Fibroblast of skin of back (primary cell): ENCODE results near the gene TMEM242.

Source experiments
- DNase-seq: peaks from one replicate; pipeline ENCODE4 v3.0.0-alpha.2; 2013

Gene TMEM242

DNA sequence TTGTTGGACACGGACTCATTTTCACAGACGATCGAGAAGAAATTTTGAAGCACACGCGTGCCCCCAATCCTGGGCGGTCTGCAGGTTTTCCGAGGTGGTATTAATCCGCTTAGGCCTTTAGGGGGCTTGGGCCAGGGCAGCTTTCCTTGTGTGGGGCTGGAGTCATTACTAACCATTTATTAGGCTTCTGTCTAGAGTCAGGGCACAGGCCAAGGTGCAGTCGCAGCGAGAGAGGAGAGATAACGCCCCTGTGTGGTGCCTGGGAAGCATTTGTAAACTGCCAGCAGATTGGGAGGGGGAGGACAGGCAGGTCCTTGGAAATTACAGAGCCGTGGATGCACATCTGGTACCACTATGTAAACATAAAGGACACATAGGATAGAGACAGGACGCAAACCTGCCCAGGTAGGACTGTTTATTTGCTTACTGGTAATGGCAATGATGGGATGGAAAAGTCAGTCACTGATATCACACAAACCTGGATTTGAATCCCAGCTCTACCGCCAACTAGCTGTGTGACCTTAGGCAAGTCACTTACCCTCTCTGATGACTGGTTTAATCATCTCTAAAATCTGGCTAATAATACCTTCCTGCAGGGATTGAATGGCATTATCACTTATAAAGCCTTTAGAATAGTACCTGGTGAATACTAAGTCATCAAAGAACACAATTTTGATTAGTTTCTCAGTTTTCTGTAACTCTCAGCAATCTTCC lies 76.4 kb downstream of the TMEM242 start:
- no peak for DNase-seq

DNA sequence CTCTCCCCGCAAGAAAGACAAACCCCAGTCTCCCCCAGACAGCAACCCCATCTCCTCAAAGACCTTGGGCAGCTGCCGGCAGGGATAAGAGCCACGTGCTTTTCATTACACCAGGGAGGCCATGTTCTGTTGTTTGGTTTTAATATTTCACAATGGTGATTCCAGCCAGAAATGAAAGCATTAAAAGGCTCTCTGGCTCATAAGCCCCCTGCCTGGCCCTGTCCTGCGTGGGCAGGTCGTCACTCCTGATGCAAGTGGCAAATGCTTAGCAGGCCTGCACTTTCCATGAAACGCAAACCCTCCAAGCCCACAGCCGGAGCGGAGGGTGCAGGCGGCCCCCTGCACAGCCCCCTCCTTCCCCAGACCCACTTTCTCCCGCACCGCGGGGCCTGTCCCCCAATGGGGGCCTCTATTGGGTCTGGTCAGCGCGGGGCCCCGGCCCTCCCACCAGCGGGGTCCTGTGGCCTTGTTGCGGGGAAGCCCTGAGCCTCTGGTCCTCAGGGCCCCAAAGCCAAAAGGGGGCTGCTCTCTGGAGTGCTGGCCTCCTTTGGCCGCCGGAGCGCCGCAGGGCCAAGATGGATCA lies 77.2 kb downstream of the TMEM242 start:
- no peak for DNase-seq

DNA sequence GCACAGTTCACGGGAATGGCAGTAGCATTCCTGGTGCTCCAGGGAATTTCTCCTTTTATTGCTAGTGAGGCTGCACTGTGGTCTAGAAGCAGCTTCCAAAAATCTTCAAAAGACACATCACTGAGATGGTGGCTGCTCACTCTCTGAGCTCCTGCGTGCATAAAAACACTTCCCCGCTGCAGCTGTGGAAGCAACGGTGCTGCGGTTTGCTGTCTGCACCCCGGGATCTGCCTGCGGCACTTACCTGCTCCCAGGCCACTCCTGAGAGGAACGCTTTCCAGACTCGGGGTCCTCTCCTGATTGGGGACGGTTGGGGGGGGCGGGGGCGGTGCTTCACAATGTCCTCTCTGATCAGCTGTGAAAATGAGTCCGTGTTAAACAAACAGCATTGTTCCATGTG lies 77.9 kb downstream of the TMEM242 start:
- no peak for DNase-seq

DNA sequence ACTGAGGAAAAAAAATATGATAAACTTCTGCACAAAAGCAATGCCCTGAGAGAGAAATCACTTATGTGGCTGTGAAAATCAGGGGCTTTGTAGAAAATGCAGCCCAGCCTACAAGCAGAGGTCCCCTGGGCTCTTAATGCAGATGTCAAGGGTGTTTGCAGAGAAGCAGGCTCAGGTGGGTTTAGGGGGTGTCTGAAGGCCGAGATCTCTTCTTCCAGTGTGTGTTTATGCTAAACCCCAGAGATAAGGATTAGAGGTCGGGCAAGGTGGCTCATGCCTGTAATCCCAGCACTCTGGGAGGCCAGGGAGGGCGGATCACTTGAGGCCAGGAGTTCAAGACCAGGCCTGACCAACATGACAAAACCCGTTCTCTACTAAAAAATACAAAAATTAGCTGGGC lies 78.5 kb downstream of the TMEM242 start:
- no peak for DNase-seq

DNA sequence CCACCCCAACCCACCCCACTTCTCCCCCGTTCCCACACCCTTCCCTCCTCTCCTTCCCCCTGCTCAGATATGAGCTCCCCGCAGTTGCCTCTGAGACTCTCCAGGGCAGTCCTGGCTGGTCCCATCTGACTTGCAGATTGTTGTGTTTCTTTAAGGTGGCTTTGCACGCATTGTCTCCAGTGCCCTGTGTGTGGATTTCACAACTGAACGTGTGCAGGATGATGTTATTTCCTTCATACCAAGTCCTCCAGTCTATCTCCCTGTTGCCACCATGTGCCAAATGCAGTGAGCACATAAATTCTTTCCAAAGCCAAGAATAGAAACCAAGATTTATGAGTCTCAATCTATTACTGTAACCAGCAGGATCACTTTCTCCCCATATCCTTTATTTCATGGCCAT lies 79.1 kb downstream of the TMEM242 start:
- peak; percentile 82 for DNase-seq

DNA sequence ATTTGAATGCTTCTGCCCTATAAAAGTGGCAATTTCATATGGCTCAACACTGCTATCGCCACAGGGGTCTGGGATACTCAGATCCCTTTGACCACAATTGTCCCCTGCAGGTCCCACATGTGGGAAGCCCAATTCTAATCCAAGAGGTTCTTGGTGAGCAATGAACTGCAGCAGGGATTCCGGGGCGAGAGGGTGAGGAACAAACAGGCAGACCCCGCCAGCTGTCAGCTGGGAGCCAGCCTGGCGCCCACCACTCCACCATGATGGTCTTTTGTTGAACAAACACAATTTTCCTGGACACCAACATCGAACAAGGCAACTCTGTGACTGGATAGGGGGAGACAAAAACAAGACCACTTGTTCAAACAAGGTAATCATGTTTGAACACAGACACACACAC lies 80.5 kb downstream of the TMEM242 start:
- no peak for DNase-seq

DNA sequence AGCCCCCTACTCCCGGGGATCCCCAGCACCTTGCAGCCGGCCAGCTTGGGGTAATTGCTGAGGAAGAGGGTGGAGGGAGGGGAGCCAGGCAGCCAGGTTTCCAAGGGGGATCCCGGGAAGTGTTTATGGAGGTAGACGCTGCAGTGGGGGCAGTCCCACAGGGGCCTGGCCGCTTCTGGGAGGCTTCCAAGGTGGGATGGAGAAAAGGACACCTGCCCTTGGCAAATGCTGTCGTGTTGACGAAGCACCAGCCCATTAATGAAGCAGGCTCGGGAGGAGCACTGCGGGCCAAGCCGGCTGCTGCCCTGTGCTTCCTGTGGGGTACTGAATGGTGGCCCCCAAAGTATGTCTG lies 82.4 kb downstream of the TMEM242 start:
- DNase-seq = no peak

DNA sequence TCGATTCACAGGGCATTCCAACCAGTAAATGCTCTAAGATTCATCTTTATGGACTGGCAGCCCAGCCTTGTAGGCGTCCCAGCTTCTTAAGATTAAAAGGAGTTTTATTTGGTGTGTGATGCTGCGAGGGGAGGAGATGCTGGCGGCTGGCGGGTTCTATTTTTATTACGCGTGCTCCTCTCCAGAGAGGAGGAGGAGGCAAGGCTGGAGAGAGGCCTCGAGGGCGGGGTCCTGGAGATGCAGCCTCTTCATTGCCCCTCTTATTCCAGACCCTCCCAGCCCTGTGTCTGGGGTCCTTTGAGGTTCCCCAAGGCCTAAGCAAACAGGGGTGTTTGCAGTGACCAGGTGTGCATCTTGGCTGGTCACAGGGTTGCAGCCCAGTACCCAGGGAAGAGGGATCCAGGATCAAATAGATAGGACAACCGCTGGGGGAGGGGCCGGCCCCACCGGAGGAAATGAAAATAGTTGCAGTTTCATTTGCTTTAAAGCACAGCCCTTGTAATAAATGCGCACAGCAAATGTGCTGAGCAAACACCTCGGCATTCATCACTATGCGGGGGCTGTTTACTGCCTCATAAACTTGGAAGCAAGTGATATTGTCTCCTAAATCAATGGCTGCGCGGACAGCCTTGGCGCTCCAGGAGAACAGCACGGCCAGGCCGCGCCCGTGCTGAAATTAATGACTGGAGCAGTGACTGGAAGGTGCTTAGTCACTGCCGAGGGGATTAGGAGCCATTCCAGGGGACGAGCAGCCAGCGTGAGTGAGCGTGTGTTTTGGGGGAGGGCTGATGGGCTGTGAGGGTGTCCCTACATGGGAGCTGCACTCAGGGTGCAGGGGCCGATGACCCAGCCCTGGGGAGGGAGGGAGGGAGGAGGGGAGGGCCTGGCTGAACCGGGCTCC lies 83.0 kb downstream of the TMEM242 start:
- peak; percentile 61 for DNase-seq

DNA sequence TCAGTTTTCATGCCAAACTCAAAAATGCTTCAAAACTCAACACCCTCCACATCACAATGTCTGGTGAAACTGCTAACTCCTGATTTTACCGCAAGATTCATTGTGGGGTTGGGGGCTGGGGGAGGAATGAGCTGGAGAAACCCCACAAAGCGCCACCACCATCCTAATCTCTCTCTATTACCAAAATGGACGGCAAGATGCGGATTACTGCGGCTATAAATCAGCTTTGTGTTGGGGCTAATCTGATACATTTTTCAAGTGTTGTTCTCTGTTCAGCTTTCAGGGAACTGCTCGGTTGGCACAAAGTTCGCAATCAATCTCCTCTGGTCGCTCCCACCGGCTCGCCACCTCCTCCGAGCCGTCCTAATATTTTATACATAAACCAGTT lies 83.7 kb downstream of the TMEM242 start:
- DNase-seq = no peak
